RKO (cell line): Measurements from ENCODE around the gene CBLN2.

ENCODE experiments used
- DNase-seq: peaks from one replicate; pipeline ENCODE4 v3.0.0-alpha.2; 2016; ENCODE audit warnings: low spot score

Gene CBLN2

GRCh38 chr18:72544092-72544886, at the start of gene CBLN2:
TSS of gene CBLN2 (minus strand) at chr18:72544342. CDS start at chr18:72542160, 2,182 bp downstream.
- no peak for DNase-seq

DNA sequence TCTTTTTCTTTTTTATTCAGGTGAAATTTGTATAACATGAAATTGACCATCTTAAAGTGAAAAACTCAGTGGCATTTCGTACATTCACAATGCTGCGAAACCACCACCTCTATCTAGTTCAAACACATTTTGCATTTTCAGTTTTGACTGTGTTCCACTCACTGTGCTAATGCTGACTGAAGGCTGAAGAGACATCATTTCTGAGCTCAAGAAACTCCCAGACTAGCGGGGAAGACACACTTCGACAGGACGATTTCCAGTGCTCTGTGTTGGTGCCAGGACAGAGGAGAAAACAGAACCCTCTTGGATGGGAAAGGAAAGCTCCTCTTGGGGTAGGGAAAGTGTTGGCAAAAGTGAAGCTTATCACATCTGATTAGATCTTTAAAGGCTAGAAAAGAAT, 44.2 kb upstream of the CBLN2 start:
- no peak for DNase-seq

GRCh38 chr18:72584787-72585186, 40.6 kb upstream of the CBLN2 start:
- no peak for DNase-seq

DNA sequence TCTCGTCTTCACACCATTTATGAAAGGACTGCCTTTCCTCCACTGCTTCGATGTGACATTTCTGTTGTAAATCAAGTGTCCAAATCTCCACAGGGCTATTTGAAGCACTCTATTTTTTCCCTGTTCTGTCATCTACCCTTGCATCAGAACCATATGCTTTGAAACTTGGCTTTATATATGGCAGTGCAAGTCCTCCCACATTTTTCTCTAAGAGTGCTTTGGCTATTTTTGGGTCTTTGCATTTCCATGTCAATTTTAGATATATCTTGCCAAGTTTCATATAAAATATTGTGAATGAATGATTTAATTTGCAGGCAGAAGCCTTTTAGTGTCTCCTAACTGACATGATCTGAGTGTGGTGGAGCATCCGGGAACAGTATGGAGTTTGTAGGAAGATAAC, 37.8 kb upstream of the CBLN2 start:
- DNase-seq = no peak

DNA sequence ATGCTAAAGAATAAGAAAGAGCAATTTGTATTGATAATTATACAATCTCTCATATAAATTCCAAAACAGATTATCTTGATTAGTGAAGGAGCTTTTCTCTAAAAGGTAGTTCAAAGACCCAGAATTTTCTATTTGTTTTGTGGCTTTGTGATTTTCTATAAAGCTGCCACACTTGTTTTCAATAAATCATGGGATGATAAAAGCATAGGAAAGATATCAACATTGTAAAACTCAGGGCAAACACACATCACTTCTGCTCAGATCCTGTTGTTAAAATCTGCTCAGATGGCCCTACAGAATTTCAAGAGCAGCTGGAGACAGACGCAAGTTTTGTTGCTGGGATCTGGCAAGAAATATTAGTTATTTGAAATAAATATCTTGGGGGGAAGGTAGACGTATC, 28.8 kb upstream of the CBLN2 start:
- no peak for DNase-seq

DNA sequence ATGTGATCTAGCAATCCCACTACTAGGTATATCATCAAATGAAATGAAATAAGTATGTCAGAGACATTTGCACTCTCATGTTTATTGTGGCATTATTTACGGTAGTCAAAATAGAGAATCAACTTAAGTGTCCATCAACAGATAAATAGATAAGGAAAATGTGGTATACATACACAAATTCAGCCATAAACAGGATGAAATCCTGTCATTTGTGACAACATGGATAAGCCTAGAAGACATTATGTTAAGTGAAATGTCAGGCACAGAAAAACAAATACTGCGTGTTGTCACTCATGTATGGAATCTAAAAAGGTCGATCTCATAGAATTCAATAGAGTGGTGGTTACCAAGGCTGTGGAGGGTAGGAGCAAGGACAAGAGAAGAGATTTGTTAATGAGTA, 22.1 kb upstream of the CBLN2 start:
- no peak for DNase-seq

GRCh38 chr18:72555968-72556367, 11.8 kb upstream of the CBLN2 start:
- no peak for DNase-seq

DNA sequence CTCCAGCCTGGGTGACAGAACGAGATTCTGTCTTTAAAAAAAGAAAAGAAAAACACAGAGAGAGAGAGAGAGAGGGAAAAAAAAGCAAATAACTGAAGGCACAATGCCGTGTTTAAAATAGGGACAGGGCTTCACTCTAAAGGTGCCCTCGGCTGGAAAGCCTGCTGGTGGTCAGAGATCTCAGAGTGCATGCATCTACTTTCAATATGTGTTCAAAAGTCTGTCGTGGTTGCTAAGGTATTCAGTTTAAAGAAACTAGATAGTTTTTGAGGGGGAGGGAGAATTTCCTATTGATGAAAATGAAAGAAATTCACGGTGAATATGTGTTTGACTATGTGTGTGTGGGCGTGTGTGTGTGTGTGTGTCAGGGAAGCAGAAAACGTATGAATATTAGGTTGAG, 11.0 kb upstream of the CBLN2 start:
- no peak for DNase-seq

- no peak for DNase-seq
Observed at GRCh38 chr18:72543357-72544055, 636 bp downstream of the CBLN2 start.

DNA sequence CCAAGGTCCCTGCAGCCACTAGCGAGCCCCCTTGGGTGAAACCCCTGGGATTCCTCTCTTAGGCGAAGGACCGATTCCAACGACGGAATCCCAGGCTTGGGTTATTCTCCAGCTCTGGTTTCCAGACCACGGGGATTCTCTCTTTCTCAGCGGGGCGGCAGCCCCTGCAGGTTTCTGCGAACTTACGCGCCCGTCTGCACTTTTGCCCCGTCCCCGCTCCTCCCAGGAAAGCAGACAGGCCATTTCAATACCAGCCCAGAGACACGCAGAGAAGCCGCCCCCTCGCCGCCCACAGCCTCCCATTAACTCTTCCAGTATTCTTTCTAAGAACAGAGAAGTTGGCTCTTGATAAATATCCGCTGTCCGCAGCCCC, 1.2 kb downstream of the CBLN2 start:
- no peak for DNase-seq

- DNase-seq = no peak
Observed at GRCh38 chr18:72542342-72542741, 1.8 kb downstream of the CBLN2 start.

DNA sequence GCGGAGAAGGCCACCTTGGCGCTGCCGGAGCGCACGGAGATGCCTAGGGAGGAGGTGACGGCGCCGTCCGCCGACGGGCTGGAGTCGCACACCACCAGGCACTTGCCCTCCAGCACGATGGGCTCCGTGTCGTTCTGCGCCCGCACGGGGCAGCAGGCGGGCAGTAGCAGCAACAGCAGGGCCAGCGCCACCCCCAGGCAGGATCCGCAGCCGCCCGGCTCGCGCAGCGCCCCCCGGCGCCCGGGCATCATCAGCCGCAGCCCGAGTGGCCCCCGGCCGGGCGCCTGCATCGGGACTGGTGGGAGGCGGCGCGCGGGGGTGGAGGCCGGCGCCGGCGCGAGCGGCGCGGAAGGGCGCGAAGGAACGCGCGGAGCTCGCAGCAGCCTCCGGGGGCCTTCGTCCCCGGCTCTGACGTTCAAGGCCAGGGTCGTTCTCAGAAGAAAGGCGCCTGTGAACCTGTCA, 2.2 kb downstream of the CBLN2 start:
- no peak for DNase-seq

DNA sequence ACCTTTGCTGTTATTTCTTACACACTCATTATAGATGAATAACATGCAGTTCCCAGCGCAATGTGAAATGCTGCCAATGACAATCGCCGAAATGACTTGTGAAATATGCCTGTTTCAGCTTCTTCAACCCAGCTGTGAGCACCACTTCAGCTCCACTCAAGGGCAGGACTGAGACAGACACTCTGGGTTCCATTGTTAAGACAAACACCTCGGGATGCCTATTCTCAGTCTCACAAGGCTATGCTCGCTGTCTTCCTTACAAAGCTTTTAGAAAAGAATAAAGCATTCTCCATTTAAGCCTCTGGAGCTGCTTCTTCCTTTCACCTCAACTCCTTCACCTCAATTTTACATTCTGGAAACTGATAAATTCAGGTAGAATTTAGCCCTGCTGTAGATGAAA, 4.2 kb downstream of the CBLN2 start:
- no peak for DNase-seq

GRCh38 chr18:72530622-72531021, 13.5 kb downstream of the CBLN2 start:
- DNase-seq = no peak

GRCh38 chr18:72504866-72505265, 39.3 kb downstream of the CBLN2 start:
- DNase-seq = no peak

- DNase-seq = no peak
Observed at GRCh38 chr18:72502671-72503431, 41.3 kb downstream of the CBLN2 start.

GRCh38 chr18:72492497-72492896, 51.6 kb downstream of the CBLN2 start:
- DNase-seq = no peak
